HG02588 (cell line): ENCODE measurements around the gene ABHD12.
"Not testable (repeated sequence)": the region's sequence is repeated elsewhere in the genome, so short reads cannot be mapped to it uniquely, and the experiment has no call there.

Source experiments
- ATAC-seq: cut with Tn5 transposase; IDR thresholded peaks from one replicate; pipeline ENCODE4 v1.9.1; 2021; ENCODE audit warnings: mild to moderate bottlenecking, moderate library complexity; ENCODE audit not compliant: unreplicated experiment

The ABHD12 gene

DNA sequence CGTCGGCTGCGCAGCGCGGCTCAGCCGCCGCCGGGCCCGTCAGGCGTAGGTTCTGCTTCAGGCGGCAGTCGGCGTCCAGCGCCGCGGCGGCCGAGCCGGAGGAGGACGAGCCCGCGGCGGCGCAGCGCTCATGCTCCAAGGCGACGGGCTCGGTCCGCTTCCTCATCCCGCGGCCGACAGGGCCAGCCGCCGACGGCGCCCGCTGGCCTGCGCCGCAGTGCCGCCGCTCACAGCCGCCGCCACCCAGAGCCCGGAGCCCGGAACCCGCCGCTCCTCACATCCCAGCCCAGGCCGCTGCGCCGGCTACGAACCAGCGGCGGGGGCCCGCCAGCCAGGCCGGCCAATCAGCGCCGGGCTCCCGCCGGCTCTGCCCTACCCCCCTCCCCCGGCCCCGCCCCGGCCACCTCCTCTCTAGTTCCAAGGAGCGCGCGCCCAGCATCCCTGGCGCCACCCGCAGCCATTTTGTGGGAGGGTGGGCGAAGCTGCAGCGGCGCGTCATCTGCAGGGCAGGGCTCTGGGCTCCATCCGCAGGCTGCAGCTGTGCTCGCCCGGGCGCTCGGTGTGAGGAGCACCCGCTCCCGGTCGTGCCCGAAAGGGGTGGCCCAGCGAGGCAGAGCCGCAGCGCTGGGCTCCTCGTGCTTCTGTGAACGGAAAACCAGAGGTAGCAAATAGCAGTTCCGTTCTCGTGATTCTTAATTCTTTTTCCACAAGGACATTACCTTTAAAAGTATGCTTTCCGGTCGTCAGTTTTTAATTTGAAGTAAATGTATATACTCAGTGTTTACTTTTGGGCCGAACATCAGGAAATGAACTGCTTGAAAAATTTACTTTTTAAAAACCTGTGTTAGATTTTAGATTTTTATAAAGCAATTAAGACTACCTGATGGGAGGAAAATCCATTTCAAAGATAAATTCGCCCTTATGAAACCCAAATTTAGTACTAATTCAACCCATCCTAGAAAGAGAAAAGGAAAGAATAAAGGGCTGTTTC, at the start of gene ABHD12:
ABHD12 (minus strand) TSS at position 298 of the 991 bp plus-strand sequence; CDS start at position 166, 132 bp downstream.
- ATAC-seq = peak; percentile 90

- ATAC-seq = no peak
Observed at GRCh38 chr20:25439328-25439727, 48.7 kb upstream of the ABHD12 start.

DNA sequence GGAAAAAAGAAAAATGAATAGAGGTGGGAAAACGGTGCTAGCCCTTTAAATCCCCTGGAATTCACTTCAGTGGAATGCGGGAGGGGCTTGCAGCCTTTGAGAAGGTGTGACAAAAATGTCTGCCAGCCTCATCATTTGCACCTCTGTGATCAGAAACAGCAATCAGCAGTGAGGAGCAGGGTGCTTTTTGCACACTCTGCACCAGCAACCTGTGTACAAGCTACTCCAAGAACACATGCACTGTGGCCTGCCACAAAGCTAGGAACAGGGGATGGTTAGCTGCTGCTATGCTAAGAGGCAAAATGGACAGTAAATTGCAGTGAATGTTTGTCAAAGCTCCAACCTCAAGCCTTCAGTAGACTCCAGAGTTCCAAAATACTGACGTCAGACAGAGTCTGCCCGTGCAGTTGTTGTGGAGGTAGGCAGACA, 46.5 kb upstream of the ABHD12 start:
- no peak for ATAC-seq

DNA sequence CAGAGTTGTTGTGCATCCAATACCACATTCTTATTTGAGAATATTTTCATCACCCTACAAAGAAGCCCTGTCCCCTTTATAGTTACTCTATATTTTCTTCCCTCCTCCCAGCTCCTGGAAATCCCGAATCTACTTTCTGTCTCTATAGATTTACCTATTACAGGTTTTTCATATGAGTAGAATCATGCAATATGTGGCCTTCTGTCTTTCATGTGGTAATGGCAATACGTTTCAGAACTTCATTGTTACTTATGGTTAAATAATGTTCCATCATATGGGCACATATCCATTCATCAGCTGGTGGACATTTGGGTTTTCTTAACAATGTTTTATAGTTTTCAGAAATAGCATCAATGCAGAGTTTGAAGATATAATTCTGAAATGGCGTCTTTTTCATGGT, 33.9 kb upstream of the ABHD12 start:
- ATAC-seq = no peak

DNA sequence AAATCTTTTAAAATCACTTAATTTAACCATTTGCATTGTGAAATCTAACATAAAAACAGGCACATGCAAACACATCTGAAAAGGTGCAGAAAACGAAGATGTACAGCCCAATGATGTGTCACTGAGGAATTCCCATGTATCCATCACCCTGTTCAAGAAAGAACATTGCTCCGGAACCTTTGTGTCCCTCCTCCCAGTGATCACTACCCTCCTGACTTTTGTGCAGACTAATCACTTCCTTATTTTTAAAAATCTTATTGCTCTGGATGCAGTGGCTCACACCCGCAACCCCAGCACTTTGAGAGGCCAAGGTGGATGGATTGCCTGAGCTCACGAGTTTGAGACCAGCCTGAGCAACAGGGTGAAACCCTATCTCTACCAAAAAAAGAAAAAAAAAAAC, 31.4 kb upstream of the ABHD12 start:
- no peak for ATAC-seq

GRCh38 chr20:25421102-25421501, 30.5 kb upstream of the ABHD12 start:
- no peak for ATAC-seq

GRCh38 chr20:25418776-25419175, 28.1 kb upstream of the ABHD12 start:
- no peak for ATAC-seq

DNA sequence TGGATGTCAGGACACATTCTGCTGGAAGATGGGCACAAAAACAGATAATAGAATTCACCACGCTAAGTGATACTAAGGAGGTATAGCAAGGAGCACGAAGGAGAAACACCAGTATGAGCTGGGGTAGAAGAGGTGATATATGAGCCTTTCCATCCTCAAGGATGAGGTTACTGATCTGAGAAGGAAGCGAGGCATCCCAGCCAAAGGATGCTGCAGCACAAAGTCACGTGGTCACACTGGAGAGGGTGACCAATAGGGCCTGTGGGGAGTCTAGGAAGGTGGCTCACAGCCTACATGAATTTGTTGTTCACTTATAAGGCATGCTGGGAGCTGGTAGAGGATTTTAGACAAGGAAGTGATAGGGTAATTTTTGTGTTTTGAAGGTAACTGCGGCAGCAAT, 18.3 kb upstream of the ABHD12 start:
- no peak for ATAC-seq

GRCh38 chr20:25408170-25408547, 17.5 kb upstream of the ABHD12 start:
- no peak for ATAC-seq

DNA sequence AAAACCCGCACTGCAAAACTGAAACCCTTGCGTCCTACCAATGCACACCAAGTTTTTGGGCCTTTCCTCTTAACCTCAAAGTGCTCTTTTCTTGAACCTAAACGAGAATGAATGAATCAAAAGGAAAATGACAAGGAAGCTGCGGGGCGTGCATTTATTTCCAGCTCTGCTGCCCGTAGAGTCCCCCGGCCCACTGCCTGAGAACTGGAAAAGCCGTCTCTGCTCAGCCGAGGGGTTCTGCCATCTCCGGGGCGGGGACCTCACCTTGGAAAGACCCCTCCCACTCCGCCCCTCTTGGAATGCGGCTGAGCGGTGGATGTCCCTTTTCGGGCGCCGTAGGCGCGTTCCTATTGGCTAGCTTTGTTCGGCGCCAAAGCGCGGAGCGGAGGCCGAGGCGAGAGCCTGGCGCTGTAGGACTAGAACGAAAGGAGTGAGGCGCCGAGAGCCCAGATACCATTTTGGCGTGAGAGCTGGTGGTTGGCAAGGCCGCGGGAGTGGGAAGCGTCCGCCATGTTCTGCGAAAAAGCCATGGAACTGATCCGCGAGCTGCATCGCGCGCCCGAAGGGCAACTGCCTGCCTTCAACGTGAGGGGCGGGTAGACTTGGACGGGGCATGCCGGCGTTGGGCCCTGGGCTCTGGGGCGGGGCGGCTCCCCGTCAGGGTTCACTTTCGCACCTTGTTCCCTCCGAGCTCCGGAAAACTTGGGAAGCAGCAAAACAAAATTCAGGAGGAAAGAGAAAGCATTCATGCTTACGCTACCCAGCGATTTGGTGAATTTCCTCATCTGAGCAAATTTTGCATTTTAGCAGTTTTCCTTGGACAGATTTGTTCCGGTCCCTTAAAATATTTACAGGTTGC, 16.9 kb upstream of the ABHD12 start, which contains the start of gene GINS1:
GINS1 (plus strand) TSS at position 363 of the 859 bp plus-strand sequence; CDS start at position 511, 148 bp downstream.
- peak; percentile 85 for ATAC-seq

DNA sequence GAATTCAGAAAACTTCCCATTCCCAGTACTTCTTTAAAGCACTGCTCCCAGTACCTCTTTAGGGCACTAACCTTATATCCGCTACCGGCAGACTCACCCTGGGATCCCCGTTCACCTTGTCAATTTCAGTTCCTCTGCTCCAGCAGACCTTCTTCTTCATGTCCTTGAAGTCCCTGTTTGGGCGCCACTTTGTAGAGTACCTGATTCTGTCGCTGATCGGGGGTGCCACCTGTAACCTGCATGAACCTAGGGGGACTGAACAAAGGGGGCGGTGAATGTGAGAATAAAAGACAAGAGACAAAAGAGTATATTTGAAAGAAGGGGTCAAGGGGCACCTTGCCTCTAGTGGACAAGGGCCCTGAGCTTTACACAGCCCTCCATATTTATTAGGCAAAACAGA, 11.9 kb upstream of the ABHD12 start:
- no peak for ATAC-seq

- ATAC-seq = not testable (repeated sequence)
Observed at GRCh38 chr20:25400291-25400732, 9.7 kb upstream of the ABHD12 start.

- ATAC-seq = peak; percentile 49
Observed at GRCh38 chr20:25399037-25399430, 8.4 kb upstream of the ABHD12 start.

GRCh38 chr20:25398376-25399036, 7.9 kb upstream of the ABHD12 start:
- ATAC-seq = no peak

- no peak for ATAC-seq
Observed at GRCh38 chr20:25397821-25398220, 7.2 kb upstream of the ABHD12 start.

DNA sequence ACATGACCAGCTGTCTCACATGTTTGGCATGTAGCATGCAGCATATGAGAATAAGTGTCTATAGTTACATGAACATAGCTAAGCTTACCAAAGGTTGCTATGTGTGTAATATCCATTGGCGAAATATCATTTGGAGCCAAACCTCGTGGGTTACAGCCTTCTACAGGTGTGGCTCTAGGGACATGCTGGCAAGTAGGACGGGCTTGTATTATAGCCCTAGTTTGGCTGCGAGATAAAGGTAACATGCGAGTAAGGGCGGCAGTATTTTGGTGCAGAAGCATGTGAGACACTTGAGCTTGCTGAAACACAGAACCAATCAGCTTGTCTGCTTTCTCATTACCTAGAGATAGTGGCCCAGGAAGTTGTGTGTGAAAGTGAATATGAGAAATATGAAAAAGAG, 6.5 kb upstream of the ABHD12 start:
- ATAC-seq = no peak

GRCh38 chr20:25394996-25395395, 4.4 kb upstream of the ABHD12 start:
- ATAC-seq = no peak

DNA sequence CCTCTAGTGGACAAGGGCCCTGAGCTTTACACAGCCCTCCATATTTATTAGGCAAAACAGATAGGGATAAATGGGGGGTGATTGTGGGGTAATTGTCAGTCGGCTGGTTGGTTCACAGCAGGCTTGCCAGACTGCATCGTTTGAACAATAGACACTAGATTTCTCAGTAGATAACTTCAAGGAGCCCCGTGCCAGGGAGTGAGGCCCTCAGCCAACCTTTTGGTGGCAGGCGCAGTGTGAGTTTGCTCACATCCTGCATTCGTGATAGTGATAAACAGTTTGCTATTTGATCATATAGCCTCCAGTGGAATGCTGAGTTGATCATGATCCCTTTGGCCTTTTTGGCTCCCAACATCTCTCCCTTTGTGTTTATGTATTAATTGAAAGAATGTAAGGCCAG, 3.6 kb upstream of the ABHD12 start:
- ATAC-seq = no peak

DNA sequence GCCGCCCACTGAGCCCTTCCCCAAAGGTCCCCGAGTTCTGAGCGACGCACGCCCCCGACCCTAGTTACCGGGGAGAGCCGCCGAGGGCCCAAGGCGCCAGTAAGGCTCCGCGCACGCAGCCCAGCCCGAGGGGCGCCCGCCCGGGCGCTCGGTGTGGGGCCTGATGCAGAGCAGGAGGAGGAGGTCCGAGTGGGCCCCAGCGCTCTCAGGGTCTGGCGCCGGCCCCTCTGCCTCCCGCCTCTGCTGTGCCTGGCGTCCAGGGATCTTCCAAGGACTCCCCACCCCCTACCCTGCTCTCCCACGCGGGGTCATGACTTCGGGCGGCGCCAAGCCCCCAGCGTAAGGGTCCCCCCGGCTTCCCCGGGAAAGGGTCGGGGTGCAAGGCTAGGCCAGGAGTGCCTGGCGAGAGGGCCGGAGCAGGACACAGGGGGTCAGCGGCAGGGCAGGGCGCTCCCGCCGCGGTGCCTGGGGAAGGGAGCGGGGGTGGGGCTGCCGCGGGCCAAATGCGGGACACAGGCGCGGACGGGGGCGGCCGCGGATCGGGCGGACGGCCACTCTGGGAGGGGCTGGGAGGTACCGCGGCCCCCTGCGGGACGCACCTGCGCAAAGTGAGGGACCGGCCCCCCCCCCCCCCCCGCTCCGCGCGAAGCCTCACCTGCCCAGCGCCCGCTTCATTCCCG, 637 bp downstream of the ABHD12 start:
- ATAC-seq = peak; percentile 21

DNA sequence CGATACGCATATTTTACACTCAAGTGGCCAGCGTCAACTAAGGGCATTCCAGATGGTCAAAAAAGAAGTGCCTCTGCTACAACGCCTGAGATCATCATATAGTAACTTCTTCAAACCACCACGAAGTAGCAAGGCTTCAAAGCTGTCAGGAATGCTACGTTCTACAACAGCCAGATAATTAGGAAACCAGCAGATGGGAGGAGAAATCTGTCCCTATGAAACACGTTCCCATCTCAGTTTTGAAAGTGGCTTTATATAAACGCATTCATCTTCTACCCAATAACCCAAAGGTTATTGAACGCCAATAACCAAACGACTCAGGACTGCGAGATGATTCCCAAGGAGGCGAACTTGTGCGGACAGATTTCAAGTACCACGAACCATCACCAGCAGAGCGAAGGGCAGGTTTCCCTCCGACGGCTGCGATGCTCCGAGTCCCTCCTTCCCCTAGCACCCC, 1.2 kb downstream of the ABHD12 start:
- ATAC-seq = no peak
